ENCODE results near the gene GIMAP8. TPM values are rescaled to one million over a fixed set of nuclear protein-coding genes. Genes with fewer than 3 reads are reported as not detected.

GIMAP8 gene
- total RNA-seq, 1 donor from 2014 or later: 11.0 TPM

DNA sequence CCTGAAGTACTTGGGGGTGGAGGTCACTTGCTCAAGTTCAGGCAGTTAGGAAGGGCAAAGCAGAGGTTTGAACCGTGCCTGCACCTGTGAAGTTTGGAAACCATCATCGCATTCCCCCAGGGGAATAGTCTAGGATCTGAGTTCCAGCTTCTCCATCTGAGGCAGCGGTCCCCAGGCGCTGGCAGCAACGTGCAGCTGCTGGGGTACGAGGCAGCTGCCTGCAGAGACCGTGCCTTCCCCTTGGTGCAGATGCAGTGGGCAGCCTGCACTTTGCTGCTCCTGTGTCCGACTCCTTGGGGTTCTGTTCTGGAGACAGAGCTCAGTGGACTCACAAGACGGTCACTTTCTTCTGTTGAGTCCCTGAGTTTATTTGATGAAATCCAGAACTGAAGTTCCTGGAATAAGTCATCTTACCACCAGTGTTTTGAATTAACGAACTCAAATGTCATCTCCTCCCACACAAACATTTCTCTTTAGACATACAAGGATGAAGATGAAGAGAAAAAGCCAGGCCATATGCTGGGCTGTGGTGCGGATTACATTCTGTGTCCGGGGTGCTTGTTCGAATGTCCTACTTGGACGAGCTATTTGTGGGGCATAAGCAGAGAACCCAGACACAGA is 19.9 kb upstream of the GIMAP8 start:
- Histone ChIP-seq H3K27me3 (ENCODE audit: low read depth) (peaks cover 7% of the 10 kb centered on the region), H3K4me3 (no peak overlapping the region), H3K27ac (replicated peaks) (no peak overlapping the region), H3K36me3 (no peaks in the 10 kb centered on the region), H3K4me1 (peaks cover 7% of the 10 kb centered on the region), H3K9me3 (replicated peaks) (no peaks in the 10 kb centered on the region)
- TF ChIP-seq, protein P1, sequence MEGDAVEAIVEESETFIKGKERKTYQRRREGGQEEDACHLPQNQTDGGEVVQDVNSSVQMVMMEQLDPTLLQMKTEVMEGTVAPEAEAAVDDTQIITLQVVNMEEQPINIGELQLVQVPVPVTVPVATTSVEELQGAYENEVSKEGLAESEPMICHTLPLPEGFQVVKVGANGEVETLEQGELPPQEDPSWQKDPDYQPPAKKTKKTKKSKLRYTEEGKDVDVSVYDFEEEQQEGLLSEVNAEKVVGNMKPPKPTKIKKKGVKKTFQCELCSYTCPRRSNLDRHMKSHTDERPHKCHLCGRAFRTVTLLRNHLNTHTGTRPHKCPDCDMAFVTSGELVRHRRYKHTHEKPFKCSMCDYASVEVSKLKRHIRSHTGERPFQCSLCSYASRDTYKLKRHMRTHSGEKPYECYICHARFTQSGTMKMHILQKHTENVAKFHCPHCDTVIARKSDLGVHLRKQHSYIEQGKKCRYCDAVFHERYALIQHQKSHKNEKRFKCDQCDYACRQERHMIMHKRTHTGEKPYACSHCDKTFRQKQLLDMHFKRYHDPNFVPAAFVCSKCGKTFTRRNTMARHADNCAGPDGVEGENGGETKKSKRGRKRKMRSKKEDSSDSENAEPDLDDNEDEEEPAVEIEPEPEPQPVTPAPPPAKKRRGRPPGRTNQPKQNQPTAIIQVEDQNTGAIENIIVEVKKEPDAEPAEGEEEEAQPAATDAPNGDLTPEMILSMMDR (IDR thresholded peaks at IDR 0.05; ENCODE audit: borderline replicate concordance): no peak
- no peak for DNase-seq
- intact Hi-C loops (cut with micrococcal nuclease): no loop called here

DNA sequence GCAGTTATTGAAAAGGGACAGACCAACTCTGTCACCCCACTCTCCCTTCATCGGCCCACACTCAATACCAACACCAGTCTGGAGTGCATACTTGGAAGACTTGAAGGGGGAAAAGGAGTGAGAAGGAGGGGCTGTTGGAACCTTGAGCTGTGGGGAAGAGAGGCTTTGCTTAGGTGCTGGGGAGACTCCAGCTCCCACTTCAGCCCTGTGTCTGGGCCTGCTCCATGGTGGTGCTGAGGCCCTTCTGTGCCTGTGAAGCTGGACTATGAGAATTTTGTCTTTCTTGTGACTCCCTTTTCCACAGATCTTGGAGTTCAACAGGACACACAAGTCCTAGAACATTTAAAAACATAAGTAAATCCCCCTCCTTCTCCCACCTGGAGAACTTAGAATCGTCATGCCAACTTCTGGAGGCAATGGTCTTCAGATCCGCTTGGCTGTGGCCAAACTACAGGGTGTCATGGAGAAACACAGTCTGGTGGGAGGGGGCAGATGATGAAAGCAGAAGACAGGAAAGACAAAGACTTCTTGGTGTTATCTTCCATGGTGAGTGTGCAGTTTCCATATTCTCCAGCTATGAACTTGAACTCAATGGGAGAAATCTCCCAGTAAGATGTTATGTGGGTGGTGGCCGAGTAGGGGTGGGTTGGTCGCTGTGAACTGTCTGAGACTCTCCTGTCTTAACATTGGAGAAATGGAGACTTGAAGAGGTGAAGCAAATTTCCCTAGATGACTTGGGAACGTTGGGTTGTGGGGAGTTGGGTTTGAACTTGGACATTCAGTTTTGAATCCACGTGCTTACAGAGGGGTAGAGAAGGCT is 18.4 kb upstream of the GIMAP8 start:
- H3K9me3 ChIP-seq (replicated peaks): no peaks in the 10 kb centered on the region
- peaks cover 7% of the 10 kb centered on the region for H3K27me3 ChIP-seq (ENCODE audit: low read depth)
- no peaks in the 10 kb centered on the region for H3K36me3 ChIP-seq
- H3K27ac ChIP-seq (replicated peaks): no peak overlapping the region
- H3K4me1 ChIP-seq: peaks cover 7% of the 10 kb centered on the region
- no peak for DNase-seq
- intact Hi-C loops (cut with micrococcal nuclease): no loop called here
- H3K4me3 ChIP-seq: no peak overlapping the region
- TF ChIP-seq, protein P1 (IDR thresholded peaks at IDR 0.05; ENCODE audit: borderline replicate concordance): no peak

DNA sequence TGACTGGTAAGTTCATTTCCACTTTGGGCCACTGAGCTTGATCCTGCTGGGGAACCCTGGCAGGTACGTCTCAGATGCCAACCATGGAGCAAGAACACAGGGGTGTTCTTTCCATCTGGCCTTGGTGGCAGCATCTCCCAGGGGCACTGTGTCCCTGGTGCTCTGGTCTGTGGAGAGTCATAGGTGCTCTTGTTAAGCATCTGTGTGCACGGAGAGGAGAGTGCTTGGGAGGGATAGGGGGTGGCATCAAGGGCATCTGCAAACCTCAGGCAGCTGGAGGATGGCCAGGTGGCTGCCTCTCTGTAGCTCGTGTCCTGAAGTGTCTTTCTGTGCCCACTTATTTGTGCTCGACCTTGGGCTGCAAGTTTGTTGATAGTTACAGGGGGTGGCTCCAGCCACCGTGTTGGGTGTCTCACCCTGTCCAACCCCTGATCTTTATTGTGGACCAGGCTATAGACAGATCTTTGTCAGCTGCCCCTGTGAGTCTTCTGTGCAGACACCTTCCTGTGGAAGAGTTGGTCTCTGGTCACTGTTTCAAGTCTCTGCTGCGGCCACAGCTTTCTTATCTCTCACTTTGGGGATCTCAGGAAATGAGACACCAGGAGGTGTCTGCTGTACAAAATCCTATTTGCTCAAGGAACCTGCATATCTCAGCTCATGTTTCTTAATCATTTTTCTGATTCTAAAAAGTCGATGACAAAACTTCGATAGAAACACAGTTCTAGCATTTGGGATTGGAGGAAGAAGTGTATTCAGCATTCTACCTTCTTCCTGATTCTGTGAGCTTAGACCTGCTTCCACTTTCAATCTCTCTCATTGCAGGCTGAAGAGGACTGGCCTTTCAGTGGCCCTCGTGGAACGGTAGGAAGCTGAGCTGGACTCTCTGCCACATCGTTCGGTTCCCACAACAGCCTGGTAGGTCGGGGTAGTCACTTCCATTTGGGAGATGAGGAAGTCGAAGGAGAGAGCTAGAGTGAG is 17.2 kb upstream of the GIMAP8 start:
- DNase-seq: no peak

DNA sequence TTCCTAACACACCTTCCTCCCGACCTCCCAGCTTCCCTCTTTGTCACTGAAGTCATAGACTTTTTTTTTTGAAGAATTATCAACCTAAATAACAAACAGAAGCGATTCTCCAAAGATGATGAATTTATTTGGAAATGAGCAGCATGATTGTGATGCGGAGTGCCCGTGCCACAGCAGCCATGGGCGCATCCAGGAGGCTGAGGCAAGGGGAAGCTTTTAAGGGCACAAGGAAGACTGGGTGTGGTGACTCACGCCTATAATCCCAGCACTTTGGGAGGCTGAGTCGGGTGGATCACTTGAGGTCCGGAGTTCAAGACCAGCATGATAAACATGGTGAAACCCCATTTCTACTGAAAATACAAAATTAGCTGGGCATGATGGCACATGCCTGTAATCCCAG is 16.2 kb upstream of the GIMAP8 start:
- TF ChIP-seq, protein P1 (IDR thresholded peaks at IDR 0.05; ENCODE audit: borderline replicate concordance): no peak
- H3K27me3 ChIP-seq (ENCODE audit: low read depth): peaks cover 7% of the 10 kb centered on the region
- intact Hi-C loops (cut with micrococcal nuclease): no loop called here
- no peak for DNase-seq
- no peaks in the 10 kb centered on the region for H3K4me1 ChIP-seq
- H3K4me3 ChIP-seq: no peak overlapping the region
- H3K9me3 ChIP-seq (replicated peaks): no peaks in the 10 kb centered on the region
- H3K27ac ChIP-seq (replicated peaks): no peak overlapping the region
- H3K36me3 ChIP-seq: no peaks in the 10 kb centered on the region

More for the DNA sequence above, 17.2 kb upstream of the GIMAP8 start:
- no peaks in the 10 kb centered on the region for H3K9me3 ChIP-seq (replicated peaks)
- no peak overlapping the region for H3K27ac ChIP-seq (replicated peaks)
- H3K36me3 ChIP-seq: no peaks in the 10 kb centered on the region
- H3K4me1 ChIP-seq: peaks cover 7% of the 10 kb centered on the region
- intact Hi-C loops (cut with micrococcal nuclease): no loop called here
- H3K4me3 ChIP-seq: no peak overlapping the region
- TF ChIP-seq, protein P1 (IDR thresholded peaks at IDR 0.05; ENCODE audit: borderline replicate concordance): no peak
- H3K27me3 ChIP-seq (ENCODE audit: low read depth): peaks cover 7% of the 10 kb centered on the region

DNA sequence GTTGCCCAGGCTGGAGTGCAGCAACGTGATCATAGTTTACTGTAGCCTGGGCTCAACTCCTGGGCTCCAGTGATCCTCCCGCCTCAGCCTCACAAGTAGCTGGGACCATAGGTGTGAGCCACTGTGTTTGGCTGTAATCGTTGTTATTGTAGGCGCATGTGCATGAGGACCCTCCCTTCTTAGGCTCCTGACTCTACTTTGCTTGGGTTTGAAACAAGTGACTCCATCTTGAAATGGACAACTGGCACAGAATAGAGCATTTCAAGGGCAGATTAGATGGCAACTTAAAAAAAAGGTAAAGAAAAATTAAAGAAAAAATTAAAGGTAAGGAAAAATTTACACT is 15.4 kb upstream of the GIMAP8 start:
- intact Hi-C loops (cut with micrococcal nuclease): no loop called here
- TF ChIP-seq, protein P1 (IDR thresholded peaks at IDR 0.05; ENCODE audit: borderline replicate concordance): no peak
- no peaks in the 10 kb centered on the region for H3K36me3 ChIP-seq
- no peaks in the 10 kb centered on the region for H3K9me3 ChIP-seq (replicated peaks)
- H3K27ac ChIP-seq (replicated peaks): no peak overlapping the region
- H3K27me3 ChIP-seq (ENCODE audit: low read depth): peaks cover 6% of the 10 kb centered on the region
- no peak overlapping the region for H3K4me3 ChIP-seq
- DNase-seq: no peak
- H3K4me1 ChIP-seq: no peaks in the 10 kb centered on the region
